Measurements from ENCODE around the gene MRPL57. TPM values are rescaled to one million over a fixed set of nuclear protein-coding genes. Genes with fewer than 3 reads are reported as not detected.
"Not testable (repeated sequence)": the region's sequence is repeated elsewhere in the genome, so short reads cannot be mapped to it uniquely, and the experiment has no call there.

Gene MRPL57
- polyA plus RNA-seq, 3 donors from 2014 or later, result 30.4 to 50.7 (median 44.3) TPM

DNA sequence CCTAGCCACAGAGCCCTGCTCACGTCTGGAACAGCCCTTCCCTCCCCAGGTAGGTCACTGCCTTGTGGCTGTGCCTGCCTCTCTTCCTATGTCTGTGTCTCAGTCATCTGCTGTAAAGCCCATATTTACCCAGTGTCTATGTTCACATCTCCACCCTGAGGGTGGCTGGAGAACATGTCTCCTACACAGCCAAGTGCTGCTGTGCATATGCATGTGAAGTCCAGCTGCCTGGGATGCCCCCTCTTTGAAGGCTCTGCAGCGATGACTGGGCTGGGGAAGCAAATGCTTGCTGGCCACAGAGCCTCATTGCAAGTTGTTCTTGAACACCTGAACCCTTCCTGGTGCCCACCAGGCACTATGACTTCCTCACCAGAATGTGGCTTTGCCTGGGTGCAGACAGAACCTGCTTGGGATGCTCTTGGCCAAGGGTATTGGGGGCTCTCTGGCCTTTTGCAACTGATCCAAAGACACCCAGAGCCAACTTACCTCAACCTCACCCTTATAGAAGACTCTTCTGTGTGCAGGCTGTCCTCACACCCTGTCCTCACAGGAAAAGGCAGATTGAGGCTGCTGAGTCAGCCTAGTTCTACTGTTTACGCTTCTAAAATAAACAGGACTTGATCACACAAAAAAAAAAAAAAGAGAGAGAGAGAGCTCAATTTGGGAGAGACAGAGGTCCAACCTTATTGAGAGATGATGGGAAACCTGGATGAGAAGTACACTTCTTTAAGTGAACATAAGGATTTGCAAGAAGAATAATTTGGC is 26.5 kb downstream of the MRPL57 start:
- Mint-ChIP-seq H3K4me3 (peak overlapping the region in 2 of 5 donors; percentile 2 to 48), H3K27me3 (ENCODE audit: low read depth in 3 of 3) (peaks cover 0 to 7% (median 2%) of the 10 kb centered on the region in 3 donors), H3K4me1 (peaks cover 10 to 13% of the 10 kb centered on the region in 2 donors), H3K36me3 (peaks cover 0 to 6% (median 3%) of the 10 kb centered on the region in 3 donors), H3K9me3 (no peaks in the 10 kb centered on the region), H3K27ac (peak overlapping the region in 4 of 6 donors; percentile 4 to 47 (median 19))
- DNase-seq, result no peak

- no peak overlapping the region for H3K4me3 Mint-ChIP-seq
- H3K27ac Mint-ChIP-seq, result no peak overlapping the region
- peaks cover 0 to 3% (median 0%) of the 10 kb centered on the region in 3 donors for H3K36me3 Mint-ChIP-seq
- H3K27me3 Mint-ChIP-seq (ENCODE audit: low read depth in 3 of 3), result peaks cover 4 to 15% (median 6%) of the 10 kb centered on the region in 3 donors
- peaks cover 0 to 3% (median 0%) of the 10 kb centered on the region in 6 donors for H3K9me3 Mint-ChIP-seq
- DNase-seq, result no peak
- no peaks in the 10 kb centered on the region for H3K4me1 Mint-ChIP-seq
Observed at GRCh38 chr13:21208652-21209154, 32.2 kb downstream of the MRPL57 start.

GRCh38 chr13:21212138-21212775 is 35.8 kb downstream of the MRPL57 start:
- no peak overlapping the region for H3K27ac Mint-ChIP-seq
- no peaks in the 10 kb centered on the region for H3K4me1 Mint-ChIP-seq
- H3K9me3 Mint-ChIP-seq, result peaks cover 0 to 3% (median 0%) of the 10 kb centered on the region in 6 donors
- peaks cover 0 to 3% (median 0%) of the 10 kb centered on the region in 3 donors for H3K36me3 Mint-ChIP-seq
- H3K27me3 Mint-ChIP-seq (ENCODE audit: low read depth in 3 of 3), result peaks cover 12 to 25% (median 15%) of the 10 kb centered on the region in 3 donors
- no peak overlapping the region for H3K4me3 Mint-ChIP-seq
- DNase-seq, result no peak

DNA sequence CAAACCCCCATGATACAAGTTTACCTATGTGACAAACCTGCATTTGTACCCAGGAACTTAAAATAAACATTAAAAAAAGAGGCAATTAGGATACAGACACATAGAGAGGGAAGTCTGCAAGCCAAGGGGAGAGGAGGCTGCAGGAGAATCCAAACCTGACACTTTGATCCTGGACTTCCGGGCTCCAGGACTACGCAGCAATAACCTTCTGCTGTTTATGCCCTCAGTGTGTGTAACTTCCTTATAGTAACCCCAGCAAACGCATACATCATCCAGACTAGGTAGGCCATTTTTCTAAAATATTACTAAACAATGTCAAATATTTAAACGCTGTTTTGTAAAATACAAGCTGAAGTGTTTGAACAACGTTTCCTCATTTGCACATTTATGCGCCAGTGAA is 39.0 kb downstream of the MRPL57 start:
- not testable (repeated sequence) for H3K4me3 Mint-ChIP-seq, H3K36me3 Mint-ChIP-seq, H3K9me3 Mint-ChIP-seq, H3K27ac Mint-ChIP-seq, DNase-seq
- Mint-ChIP-seq H3K4me1 (peaks cover 22 to 25% of the 10 kb centered on the region in 2 donors), H3K27me3 (ENCODE audit: low read depth in 3 of 3) (peaks cover 15 to 25% (median 23%) of the 10 kb centered on the region in 3 donors)

DNA sequence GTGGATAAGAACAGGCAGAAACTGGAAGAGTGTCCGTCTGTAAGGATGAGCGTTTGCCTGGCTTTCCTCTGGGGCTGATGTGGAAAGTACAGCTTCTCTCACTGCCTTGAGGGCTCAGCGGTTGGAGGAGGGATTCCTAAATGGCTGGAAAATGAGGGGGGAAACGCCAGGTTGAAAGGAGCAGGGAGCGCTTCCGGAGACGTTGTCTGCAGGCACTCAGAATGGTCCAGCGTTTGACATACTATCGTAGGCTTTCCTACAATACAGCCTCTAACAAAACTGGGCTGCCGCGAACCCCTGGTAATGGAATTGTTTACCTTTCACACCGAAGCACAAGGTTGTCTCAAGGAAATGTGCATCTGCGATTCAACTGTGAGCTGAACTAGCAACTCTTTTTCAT is 39.9 kb downstream of the MRPL57 start:
- DNase-seq, result no peak
- H3K4me3 Mint-ChIP-seq, result no peak overlapping the region
- peaks cover 0 to 3% (median 2%) of the 10 kb centered on the region in 3 donors for H3K36me3 Mint-ChIP-seq
- H3K27me3 Mint-ChIP-seq (ENCODE audit: low read depth in 3 of 3), result peaks cover 15 to 23% (median 22%) of the 10 kb centered on the region in 3 donors
- peaks cover 22 to 26% of the 10 kb centered on the region in 2 donors for H3K4me1 Mint-ChIP-seq
- H3K27ac Mint-ChIP-seq, result no peak overlapping the region
- peaks cover 0 to 8% (median 2%) of the 10 kb centered on the region in 6 donors for H3K9me3 Mint-ChIP-seq

GRCh38 chr13:21218351-21219035 is 42.0 kb downstream of the MRPL57 start:
- H3K27ac Mint-ChIP-seq, result peak overlapping the region in 5 of 6 donors; percentile 5 to 71 (median 48)
- peaks cover 3 to 11% (median 4%) of the 10 kb centered on the region in 3 donors for H3K36me3 Mint-ChIP-seq
- H3K4me3 Mint-ChIP-seq, result peak overlapping the region; percentile 44 to 71 (median 61)
- H3K4me1 Mint-ChIP-seq, result peaks cover 22 to 26% of the 10 kb centered on the region in 2 donors
- peak; percentile 44 to 65 (median 60) for DNase-seq
- H3K9me3 Mint-ChIP-seq, result peaks cover 0 to 14% (median 4%) of the 10 kb centered on the region in 6 donors
- peaks cover 18 to 29% (median 26%) of the 10 kb centered on the region in 3 donors for H3K27me3 Mint-ChIP-seq (ENCODE audit: low read depth in 3 of 3)

- H3K4me3 Mint-ChIP-seq, result peak overlapping the region; percentile 44 to 71 (median 61)
- H3K4me1 Mint-ChIP-seq, result peaks cover 22 to 26% of the 10 kb centered on the region in 2 donors
- peaks cover 3 to 11% (median 4%) of the 10 kb centered on the region in 3 donors for H3K36me3 Mint-ChIP-seq
- H3K27me3 Mint-ChIP-seq (ENCODE audit: low read depth in 3 of 3), result peaks cover 14 to 25% (median 25%) of the 10 kb centered on the region in 3 donors
- peak overlapping the region in 4 of 6 donors; percentile 5 to 71 (median 48) for H3K27ac Mint-ChIP-seq
- no peak for DNase-seq
- H3K9me3 Mint-ChIP-seq, result peaks cover 0 to 14% (median 4%) of the 10 kb centered on the region in 6 donors
Observed at GRCh38 chr13:21219036-21219381, 42.6 kb downstream of the MRPL57 start.

- peaks cover 0 to 14% (median 4%) of the 10 kb centered on the region in 6 donors for H3K9me3 Mint-ChIP-seq
- not testable (repeated sequence) for H3K27ac Mint-ChIP-seq, DNase-seq
- H3K27me3 Mint-ChIP-seq (ENCODE audit: low read depth in 3 of 3), result peaks cover 11 to 28% (median 24%) of the 10 kb centered on the region in 3 donors
- H3K36me3 Mint-ChIP-seq, result peaks cover 3 to 11% (median 4%) of the 10 kb centered on the region in 3 donors
- peak overlapping the region in 3 of 5 donors; percentile 51 to 71 (median 61) for H3K4me3 Mint-ChIP-seq
- H3K4me1 Mint-ChIP-seq, result peaks cover 22 to 26% of the 10 kb centered on the region in 2 donors
Observed at GRCh38 chr13:21219716-21220115, 43.3 kb downstream of the MRPL57 start.

DNA sequence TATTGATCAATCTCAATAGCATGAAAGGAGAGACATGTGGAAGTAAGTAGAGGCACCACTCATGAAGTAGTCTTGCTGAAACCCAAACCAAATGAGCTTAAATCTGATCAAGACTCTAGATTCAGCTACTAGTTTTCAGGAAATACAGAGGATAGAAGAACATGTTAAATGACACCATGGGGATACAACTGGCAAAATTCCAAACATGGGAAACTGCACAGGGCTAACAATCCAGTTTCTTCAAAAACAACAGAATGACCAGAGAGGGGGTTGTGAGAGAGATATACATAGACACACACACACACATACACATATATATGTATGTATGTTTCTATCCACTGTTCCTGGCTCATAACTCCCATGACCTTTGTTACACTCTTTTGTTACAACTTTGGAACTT is 44.8 kb downstream of the MRPL57 start:
- DNase-seq, result no peak
- Mint-ChIP-seq H3K4me3 (no peak overlapping the region), H3K9me3 (peaks cover 0 to 14% (median 4%) of the 10 kb centered on the region in 6 donors), H3K27ac (no peak overlapping the region), H3K36me3 (peaks cover 3 to 11% (median 4%) of the 10 kb centered on the region in 3 donors), H3K4me1 (peaks cover 22 to 26% of the 10 kb centered on the region in 2 donors), H3K27me3 (ENCODE audit: low read depth in 3 of 3) (peaks cover 6 to 23% (median 17%) of the 10 kb centered on the region in 3 donors)

GRCh38 chr13:21225082-21225481 is 48.6 kb downstream of the MRPL57 start:
- peaks cover 8 to 24% (median 11%) of the 10 kb centered on the region in 3 donors for H3K27me3 Mint-ChIP-seq (ENCODE audit: low read depth in 3 of 3)

DNA sequence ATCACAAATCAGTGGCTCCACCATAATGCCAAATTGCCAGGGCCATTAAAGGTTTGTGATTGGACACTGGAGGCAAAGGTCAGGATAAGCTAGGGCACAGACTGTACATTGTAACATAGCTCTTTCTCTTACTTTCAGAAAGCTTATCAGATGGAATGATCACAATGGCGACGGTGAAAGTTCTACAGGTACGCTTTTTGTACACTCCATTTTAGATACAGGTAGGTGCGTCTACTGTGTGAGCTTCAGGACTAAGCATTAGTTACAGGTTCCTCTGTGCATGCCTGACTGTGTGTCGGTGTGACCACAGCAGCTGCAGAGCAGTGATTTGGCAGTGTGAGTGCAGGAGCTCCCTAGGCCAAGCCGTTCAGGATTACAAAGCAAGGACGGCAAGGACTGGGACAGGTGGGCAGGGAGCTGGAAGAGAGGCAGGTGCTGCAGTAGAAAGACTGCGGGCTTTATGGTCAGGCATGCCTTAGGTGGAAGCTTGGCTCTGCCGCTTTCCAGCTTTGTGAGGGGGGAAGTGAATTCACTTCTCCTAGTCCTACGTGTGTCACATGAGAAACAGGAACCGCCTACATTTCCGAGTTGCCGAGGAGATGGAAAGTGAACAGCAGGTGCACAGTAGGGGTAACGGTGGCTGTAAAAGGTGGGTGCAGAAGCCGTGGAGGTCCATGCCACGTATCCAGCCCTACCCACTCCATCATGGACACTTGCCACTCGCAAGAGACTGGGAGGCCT is 49.6 kb downstream of the MRPL57 start:
- no peak for DNase-seq

More at GRCh38 chr13:21225082-21225481, 48.6 kb downstream of the MRPL57 start:
- no peak for DNase-seq
- Mint-ChIP-seq H3K9me3 (peaks cover 0 to 14% (median 4%) of the 10 kb centered on the region in 6 donors), H3K4me1 (peaks cover 3% of the 10 kb centered on the region in 2 donors), H3K27ac (no peak overlapping the region), H3K4me3 (no peak overlapping the region), H3K36me3 (peaks cover 3 to 11% (median 4%) of the 10 kb centered on the region in 3 donors)

DNA sequence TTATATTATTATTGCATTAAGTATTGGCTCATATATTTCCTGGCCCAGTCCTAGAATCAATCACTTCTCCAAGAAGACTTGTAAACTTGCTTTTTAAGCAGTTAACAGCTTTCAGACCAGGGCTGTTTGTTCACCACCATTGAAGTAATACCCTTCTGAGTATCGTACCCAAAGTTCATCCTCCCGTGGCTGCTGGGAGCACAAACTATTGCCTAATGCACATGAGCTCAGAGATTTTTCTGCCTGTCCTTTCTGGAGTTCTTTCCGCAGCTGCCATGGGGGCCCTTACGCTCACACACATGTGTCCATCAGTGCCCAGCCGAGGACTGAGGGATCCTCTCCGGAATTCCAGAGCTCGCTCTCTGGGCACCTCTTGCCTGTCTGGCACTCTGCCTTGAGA is 51.5 kb downstream of the MRPL57 start:
- no peak for DNase-seq
- H3K36me3 Mint-ChIP-seq, result no peaks in the 10 kb centered on the region
- no peak overlapping the region for H3K4me3 Mint-ChIP-seq
- peaks cover 2 to 13% (median 8%) of the 10 kb centered on the region in 3 donors for H3K27me3 Mint-ChIP-seq (ENCODE audit: low read depth in 3 of 3)
- no peak overlapping the region for H3K27ac Mint-ChIP-seq
- no peaks in the 10 kb centered on the region for H3K4me1 Mint-ChIP-seq
- no peaks in the 10 kb centered on the region for H3K9me3 Mint-ChIP-seq

More for the DNA sequence above, 49.6 kb downstream of the MRPL57 start:
- H3K9me3 Mint-ChIP-seq, result peaks cover 0 to 12% (median 3%) of the 10 kb centered on the region in 6 donors
- peaks cover 3 to 11% (median 4%) of the 10 kb centered on the region in 3 donors for H3K36me3 Mint-ChIP-seq
- peaks cover 4 to 24% (median 11%) of the 10 kb centered on the region in 3 donors for H3K27me3 Mint-ChIP-seq (ENCODE audit: low read depth in 3 of 3)
- no peaks in the 10 kb centered on the region for H3K4me1 Mint-ChIP-seq
- H3K4me3 Mint-ChIP-seq, result no peak overlapping the region
- no peak overlapping the region for H3K27ac Mint-ChIP-seq

Measured in immature natural killer cell (primary cell).